K562 (cell line): ENCODE data around the gene SLC34A3.

Source experiments
- FOXJ3 ChIP-seq: sonication (generic); formaldehyde crosslinking; IDR thresholded peaks from 2 replicates; pipeline ENCODE4 v1.4.0; 2020; ENCODE audit warnings: mild to moderate bottlenecking, missing genetic modification reagents
- HDAC2 ChIP-seq: fragments of 450-650 bp; IDR thresholded peaks from 2 replicates; pipeline ENCODE4 v1.6.1; 2016; ENCODE audit warnings: mild to moderate bottlenecking
- ZNF12 ChIP-seq: sonication (generic); formaldehyde crosslinking; IDR thresholded peaks from 2 replicates; pipeline ENCODE4 v1.4.0; 2020; ENCODE audit warnings: mild to moderate bottlenecking, missing genetic modification reagents

- TF ChIP-seq ZNF12 (CRISPR knock-in tag) (no peak), HDAC2 (no peak), FOXJ3 (CRISPR knock-in tag) (no peak)
These were observed 21.0 kb downstream of the SLC34A3 start for GRCh38 chr9:137251490-137252268.
